ENCODE results near the gene C17orf67.

C17orf67 gene

GRCh38 chr17:56806949-56807348, 26.8 kb downstream of the C17orf67 start:
- Histone ChIP-seq H3K4me1 (ENCODE audit: insufficient read depth, low read length) (no peaks in the 10 kb centered on the region), H3K36me3 (ENCODE audit: insufficient read depth, low read length) (no peaks in the 10 kb centered on the region), H3K4me3 (ENCODE audit: low read length) (no peak overlapping the region), H3K27me3 (ENCODE audit: insufficient read depth, low read length) (no peaks in the 10 kb centered on the region), H3K9ac (ENCODE audit: low read depth, low read length) (no peak overlapping the region), H3K9me3 (ENCODE audit: insufficient read depth, low read depth, low read length) (no peaks in the 10 kb centered on the region), H3K27ac (ENCODE audit: low read depth, low read length) (no peak overlapping the region)
- WGBS, result 85% methylated on average over 4 of the region's 4 CpGs

- no peaks in the 10 kb centered on the region for H3K27me3 ChIP-seq (ENCODE audit: insufficient read depth, low read length)
- no peak overlapping the region for H3K4me3 ChIP-seq (ENCODE audit: low read length)
- H3K9ac ChIP-seq (ENCODE audit: low read depth, low read length), result no peak overlapping the region
- H3K4me1 ChIP-seq (ENCODE audit: insufficient read depth, low read length), result 0 out of 2 replicates have a peak, but pooled peaks cover under 1% of the 10 kb centered on the region
- 82% methylated on average over 2 of the region's 3 CpGs for WGBS
- H3K36me3 ChIP-seq (ENCODE audit: insufficient read depth, low read length), result no peaks in the 10 kb centered on the region
- no peaks in the 10 kb centered on the region for H3K9me3 ChIP-seq (ENCODE audit: insufficient read depth, low read depth, low read length)
- H3K27ac ChIP-seq (ENCODE audit: low read depth, low read length), result no peak overlapping the region
Measured at GRCh38 chr17:56804454-56804853, 29.3 kb downstream of the C17orf67 start.

GRCh38 chr17:56803071-56803470, 30.6 kb downstream of the C17orf67 start:
- 100% methylated on average over 1 of the region's 1 CpG for WGBS
- Histone ChIP-seq H3K4me3 (ENCODE audit: low read length) (no peak overlapping the region), H3K27me3 (ENCODE audit: insufficient read depth, low read length) (no peaks in the 10 kb centered on the region), H3K4me1 (ENCODE audit: insufficient read depth, low read length) (peaks cover 8% of the 10 kb centered on the region), H3K9ac (ENCODE audit: low read depth, low read length) (no peak overlapping the region), H3K9me3 (ENCODE audit: insufficient read depth, low read depth, low read length) (no peaks in the 10 kb centered on the region), H3K36me3 (ENCODE audit: insufficient read depth, low read length) (no peaks in the 10 kb centered on the region), H3K27ac (ENCODE audit: low read depth, low read length) (no peak overlapping the region)

GRCh38 chr17:56801459-56802178, 32.1 kb downstream of the C17orf67 start:
- 94% methylated on average over 4 of the region's 4 CpGs for WGBS
- H3K36me3 ChIP-seq (ENCODE audit: insufficient read depth, low read length), result no peaks in the 10 kb centered on the region
- no peaks in the 10 kb centered on the region for H3K9me3 ChIP-seq (ENCODE audit: insufficient read depth, low read depth, low read length)
- H3K27ac ChIP-seq (ENCODE audit: low read depth, low read length), result no peak overlapping the region
- H3K27me3 ChIP-seq (ENCODE audit: insufficient read depth, low read length), result no peaks in the 10 kb centered on the region
- no peak overlapping the region for H3K4me3 ChIP-seq (ENCODE audit: low read length)
- H3K4me1 ChIP-seq (ENCODE audit: insufficient read depth, low read length), result peaks cover 8% of the 10 kb centered on the region
- H3K9ac ChIP-seq (ENCODE audit: low read depth, low read length), result no peak overlapping the region

- H3K9ac ChIP-seq (ENCODE audit: low read depth, low read length), result no peak overlapping the region
- WGBS, result 11% methylated on average over 4 of the region's 4 CpGs
Measured at GRCh38 chr17:56798916-56799315, 34.8 kb downstream of the C17orf67 start.

GRCh38 chr17:56796536-56796935, 37.2 kb downstream of the C17orf67 start:
- Histone ChIP-seq H3K27me3 (ENCODE audit: insufficient read depth, low read length) (no peaks in the 10 kb centered on the region), H3K36me3 (ENCODE audit: insufficient read depth, low read length) (no peaks in the 10 kb centered on the region), H3K27ac (ENCODE audit: low read depth, low read length) (no peak overlapping the region), H3K9me3 (ENCODE audit: insufficient read depth, low read depth, low read length) (no peaks in the 10 kb centered on the region), H3K4me1 (ENCODE audit: insufficient read depth, low read length) (peaks cover 8% of the 10 kb centered on the region), H3K4me3 (ENCODE audit: low read length) (no peak overlapping the region), H3K9ac (ENCODE audit: low read depth, low read length) (no peak overlapping the region)
- WGBS, result 90% methylated on average over 8 of the region's 8 CpGs

More at GRCh38 chr17:56798916-56799315, 34.8 kb downstream of the C17orf67 start:
- Histone ChIP-seq H3K9me3 (ENCODE audit: insufficient read depth, low read depth, low read length) (no peaks in the 10 kb centered on the region), H3K27ac (ENCODE audit: low read depth, low read length) (no peak overlapping the region), H3K4me3 (ENCODE audit: low read length) (no peak overlapping the region), H3K36me3 (ENCODE audit: insufficient read depth, low read length) (no peaks in the 10 kb centered on the region), H3K27me3 (ENCODE audit: insufficient read depth, low read length) (no peaks in the 10 kb centered on the region), H3K4me1 (ENCODE audit: insufficient read depth, low read length) (peaks cover 8% of the 10 kb centered on the region)

GRCh38 chr17:56795221-56795865, 38.4 kb downstream of the C17orf67 start:
- H3K36me3 ChIP-seq (ENCODE audit: insufficient read depth, low read length), result no peaks in the 10 kb centered on the region
- peaks cover 8% of the 10 kb centered on the region for H3K4me1 ChIP-seq (ENCODE audit: insufficient read depth, low read length)
- no peaks in the 10 kb centered on the region for H3K9me3 ChIP-seq (ENCODE audit: insufficient read depth, low read depth, low read length)
- H3K27me3 ChIP-seq (ENCODE audit: insufficient read depth, low read length), result no peaks in the 10 kb centered on the region
- no peak overlapping the region for H3K4me3 ChIP-seq (ENCODE audit: low read length)
- H3K27ac ChIP-seq (ENCODE audit: low read depth, low read length), result no peak overlapping the region
- H3K9ac ChIP-seq (ENCODE audit: low read depth, low read length), result no peak overlapping the region
- 96% methylated on average over 5 of the region's 5 CpGs for WGBS

- H3K27ac ChIP-seq (ENCODE audit: low read depth, low read length), result no peak overlapping the region
- H3K4me3 ChIP-seq (ENCODE audit: low read length), result no peak overlapping the region
- H3K36me3 ChIP-seq (ENCODE audit: insufficient read depth, low read length), result no peaks in the 10 kb centered on the region
- peaks cover 2% of the 10 kb centered on the region for H3K4me1 ChIP-seq (ENCODE audit: insufficient read depth, low read length)
- H3K9me3 ChIP-seq (ENCODE audit: insufficient read depth, low read depth, low read length), result no peaks in the 10 kb centered on the region
- H3K27me3 ChIP-seq (ENCODE audit: insufficient read depth, low read length), result no peaks in the 10 kb centered on the region
- 90% methylated on average over 2 of the region's 3 CpGs for WGBS
- H3K9ac ChIP-seq (ENCODE audit: low read depth, low read length), result no peak overlapping the region
Measured at GRCh38 chr17:56793957-56794356, 39.8 kb downstream of the C17orf67 start.

- no peak overlapping the region for H3K4me3 ChIP-seq (ENCODE audit: low read length)
- no peaks in the 10 kb centered on the region for H3K4me1 ChIP-seq (ENCODE audit: insufficient read depth, low read length)
- no peaks in the 10 kb centered on the region for H3K27me3 ChIP-seq (ENCODE audit: insufficient read depth, low read length)
- H3K27ac ChIP-seq (ENCODE audit: low read depth, low read length), result no peak overlapping the region
- H3K9ac ChIP-seq (ENCODE audit: low read depth, low read length), result no peak overlapping the region
- no peaks in the 10 kb centered on the region for H3K9me3 ChIP-seq (ENCODE audit: insufficient read depth, low read depth, low read length)
- no peaks in the 10 kb centered on the region for H3K36me3 ChIP-seq (ENCODE audit: insufficient read depth, low read length)
Measured at GRCh38 chr17:56793531-56793930, 40.2 kb downstream of the C17orf67 start.

- WGBS, result 98% methylated on average over 1 of the region's 1 CpG
- H3K36me3 ChIP-seq (ENCODE audit: insufficient read depth, low read length), result no peaks in the 10 kb centered on the region
Measured at GRCh38 chr17:56792267-56792666, 41.5 kb downstream of the C17orf67 start.

GRCh38 chr17:56786989-56787482, 46.7 kb downstream of the C17orf67 start:
- Histone ChIP-seq H3K9me3 (ENCODE audit: insufficient read depth, low read depth, low read length) (no peaks in the 10 kb centered on the region), H3K27me3 (ENCODE audit: insufficient read depth, low read length) (no peaks in the 10 kb centered on the region), H3K4me1 (ENCODE audit: insufficient read depth, low read length) (no peaks in the 10 kb centered on the region), H3K36me3 (ENCODE audit: insufficient read depth, low read length) (no peaks in the 10 kb centered on the region), H3K27ac (ENCODE audit: low read depth, low read length) (no peak overlapping the region), H3K9ac (ENCODE audit: low read depth, low read length) (no peak overlapping the region), H3K4me3 (ENCODE audit: low read length) (no peak overlapping the region)
- WGBS, result 89% methylated on average over 7 of the region's 7 CpGs

More at GRCh38 chr17:56792267-56792666, 41.5 kb downstream of the C17orf67 start:
- H3K9me3 ChIP-seq (ENCODE audit: insufficient read depth, low read depth, low read length), result no peaks in the 10 kb centered on the region
- H3K4me1 ChIP-seq (ENCODE audit: insufficient read depth, low read length), result no peaks in the 10 kb centered on the region
- no peak overlapping the region for H3K4me3 ChIP-seq (ENCODE audit: low read length)
- no peak overlapping the region for H3K9ac ChIP-seq (ENCODE audit: low read depth, low read length)
- no peak overlapping the region for H3K27ac ChIP-seq (ENCODE audit: low read depth, low read length)
- no peaks in the 10 kb centered on the region for H3K27me3 ChIP-seq (ENCODE audit: insufficient read depth, low read length)

Data from HUES64 (cell line).